Liver (tissue), 9 donors: ENCODE measurements around the gene BIRC7. TPM values are rescaled to one million over a fixed set of nuclear protein-coding genes. Genes with fewer than 3 reads are reported as not detected.

Experiments used
- DNase-seq: peaks from one replicate; pipeline ENCODE4 v3.0.0-alpha.2; 2017; ENCODE audit warnings: low spot score
- H3K27ac ChIP-seq, 2 donors: one replicate each; pipeline ENCODE4 v1.7.0; 2013; ENCODE audit warnings: inconsistent platforms in 2 of 2, low read length in 2 of 2, control low read depth in 1 of 2, low read depth in 1 of 2, mild to moderate bottlenecking in 1 of 2
- H3K27me3 ChIP-seq, 4 donors: one replicate each; pipeline versions ENCODE4 v1.6.1 to v1.7.0; 2013; ENCODE audit warnings: low read length in 3 of 4, inconsistent platforms in 1 of 4, mild to moderate bottlenecking in 1 of 4, moderate library complexity in 1 of 4; ENCODE audit not compliant: control insufficient read depth in 4 of 4, insufficient read depth in 4 of 4
- H3K36me3 ChIP-seq, 4 donors: one replicate each; pipeline versions ENCODE4 v1.6.1 to v1.7.0; 2013; ENCODE audit warnings: low read length in 3 of 4, mild to moderate bottlenecking in 3 of 4, low read depth in 1 of 4, moderate library complexity in 1 of 4; ENCODE audit not compliant: control insufficient read depth in 4 of 4, insufficient read depth in 3 of 4
- H3K4me1 ChIP-seq, 4 donors: one replicate each; pipeline versions ENCODE4 v1.6.1 to v1.7.0; 2013; ENCODE audit warnings: low read length in 3 of 4, mild to moderate bottlenecking in 3 of 4, moderate library complexity in 1 of 4; ENCODE audit not compliant: control insufficient read depth in 4 of 4, insufficient read depth in 4 of 4
- H3K4me3 ChIP-seq, 3 donors: one replicate each; pipeline versions ENCODE4 v1.6.1 to v1.7.0; 2013; ENCODE audit warnings: low read length in 3 of 3, control low read depth in 1 of 3, low read depth in 1 of 3, mild to moderate bottlenecking in 1 of 3
- H3K9ac ChIP-seq, 2 donors: one replicate each; pipeline ENCODE4 v1.7.0; 2013; ENCODE audit warnings: low read length in 2 of 2, mild to moderate bottlenecking in 2 of 2, moderate library complexity in 2 of 2, control low read depth in 1 of 2, low read depth in 1 of 2
- H3K9me3 ChIP-seq, 4 donors: one replicate each; pipeline versions ENCODE4 v1.6.1 to v1.7.0; 2013; ENCODE audit warnings: low read length in 3 of 4; ENCODE audit not compliant: control insufficient read depth in 4 of 4
- EGR1 ChIP-seq, 2 donors: IDR thresholded peaks; 2 replicates each; pipeline ENCODE4 v1.6.1; 2016 to 2018; ENCODE audit warnings: antibody characterized with exemption in 2 of 2, low read depth in 2 of 2
- FOXA1 ChIP-seq: IDR thresholded peaks from 2 replicates; pipeline ENCODE4 v1.6.1; 2016; ENCODE audit warnings: antibody characterized with exemption
- FOXA2 ChIP-seq: IDR thresholded peaks from 2 replicates; pipeline ENCODE4 v1.6.1; 2016; ENCODE audit warnings: antibody characterized with exemption
- GABPA ChIP-seq, 2 donors: IDR thresholded peaks in 1 of 2; conservative IDR thresholded peaks in 1 of 2; 2 replicates each; pipeline ENCODE4 v1.6.1; 2016; ENCODE audit warnings: antibody characterized with exemption in 2 of 2, mild to moderate bottlenecking in 1 of 2, moderate library complexity in 1 of 2
- HNF4A ChIP-seq, 2 donors: conservative IDR thresholded peaks; 2 replicates each; pipeline ENCODE4 v1.6.1; 2016; ENCODE audit warnings: antibody characterized with exemption in 2 of 2, mild to moderate bottlenecking in 2 of 2
- HNF4G ChIP-seq: IDR thresholded peaks from 2 replicates; pipeline ENCODE4 v1.6.1; 2016; ENCODE audit warnings: antibody characterized with exemption
- JUND ChIP-seq, 2 donors: IDR thresholded peaks; 2 replicates each; pipeline ENCODE4 v1.6.1; 2016; ENCODE audit warnings: antibody characterized with exemption in 2 of 2
- NR2F2 ChIP-seq: IDR thresholded peaks from 2 replicates; pipeline ENCODE4 v1.6.1; 2016; ENCODE audit warnings: antibody characterized with exemption
- RAD21 ChIP-seq, 2 donors: IDR thresholded peaks; 2 replicates each; pipeline ENCODE4 v1.6.1; 2016; ENCODE audit warnings: antibody characterized with exemption in 2 of 2, mild to moderate bottlenecking in 2 of 2
- RXRA ChIP-seq, 2 donors: IDR thresholded peaks; 2 replicates each; pipeline ENCODE4 v1.6.1; 2017 to 2018; ENCODE audit warnings: antibody characterized with exemption in 2 of 2, mild to moderate bottlenecking in 1 of 2
- SP1 ChIP-seq: IDR thresholded peaks from 2 replicates; pipeline ENCODE4 v1.6.1; 2018; ENCODE audit warnings: antibody characterized with exemption, mild to moderate bottlenecking
- TAF1 ChIP-seq: conservative IDR thresholded peaks from 2 replicates; pipeline ENCODE4 v1.6.1; 2016; ENCODE audit warnings: antibody characterized with exemption, mild to moderate bottlenecking
- YY1 ChIP-seq: IDR thresholded peaks from 2 replicates; pipeline ENCODE4 v1.6.1; 2016; ENCODE audit warnings: antibody characterized with exemption, mild to moderate bottlenecking
- WGBS: extraction: QIAGEN DNeasy Blood & Tissue Kit; methylation state at CpG from one replicate; pipeline ENCODE4 v1.1.7; 2013; 5-methylcytosine and 5-hydroxymethylcytosine counted together
- polyA plus RNA-seq, 2 donors: library from polyadenylated mRNA; stranded (reverse) in 1 of 2; unstranded in 1 of 2; fragments of 200-250 nt in 1 of 2; fragments of >200 nt in 1 of 2; fragmentation: Nextera tagmentation in 1 of 2; extraction: Ambion mirVana in 1 of 2; gene quantifications; one replicate each; pipeline versions ENCODE4 v1.2.1 to v1.2.3, GENCODE V29; 2013 to 2015
- total RNA-seq, 2 donors: library from RNA; depleted of rRNA; stranded (reverse); fragments of >200 nt; gene quantifications; one replicate each; pipeline ENCODE4 v1.2.3, GENCODE V29; 2014
- TF ChIP-seq, protein P1 (sequence below): IDR thresholded peaks from 2 replicates; pipeline ENCODE4 v1.6.1; 2016; ENCODE audit warnings: antibody characterized with exemption
- TF ChIP-seq, protein P2 (sequence below): IDR thresholded peaks from 2 replicates; pipeline ENCODE4 v1.6.1; 2016; ENCODE audit warnings: antibody characterized with exemption
- TF ChIP-seq, protein P3 (sequence below): IDR thresholded peaks from 2 replicates; pipeline ENCODE4 v1.6.1; 2016; ENCODE audit warnings: antibody characterized with exemption
- TF ChIP-seq, protein P4 (sequence below): fragments of 150-350 bp; IDR thresholded peaks from 2 replicates; pipeline ENCODE4 v1.5.1; 2017; ENCODE audit warnings: improper control_type of control experiment, low read depth, low read length; ENCODE audit not compliant: missing input control
- donor health status: healthy.
- donor health status: healthy.
- donor health status: healthy.
- donor health status: healthy.
- donor health status: healthy.

The BIRC7 gene
- total and polyA plus RNA-seq, 4 donors: 0.23 TPM; not detected in 3

DNA sequence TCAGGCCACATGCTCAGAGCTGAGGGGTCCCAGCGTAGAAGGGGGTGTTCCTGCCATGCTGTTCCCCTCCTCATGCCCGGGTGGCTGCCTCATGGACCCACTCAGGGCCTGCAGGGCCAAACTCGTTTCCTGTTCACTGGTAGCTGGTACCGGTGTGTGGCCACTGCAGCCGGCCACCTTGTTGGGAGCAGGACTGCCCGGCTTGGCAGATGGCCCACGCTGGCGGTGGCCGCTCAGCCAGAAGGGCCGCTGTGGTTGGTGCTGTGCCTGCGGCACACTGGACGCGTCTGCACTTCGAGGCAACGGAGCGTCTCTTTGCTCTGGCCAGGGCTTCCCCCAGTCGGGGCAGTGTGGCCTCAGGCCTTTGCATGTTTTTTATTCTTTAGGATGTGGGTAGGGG, 47.2 kb downstream of the BIRC7 start:
- TF ChIP-seq RXRA (IDR thresholded peaks at IDR 0.05): no peak
- TF ChIP-seq TAF1: no peak
- TF ChIP-seq, protein P1, sequence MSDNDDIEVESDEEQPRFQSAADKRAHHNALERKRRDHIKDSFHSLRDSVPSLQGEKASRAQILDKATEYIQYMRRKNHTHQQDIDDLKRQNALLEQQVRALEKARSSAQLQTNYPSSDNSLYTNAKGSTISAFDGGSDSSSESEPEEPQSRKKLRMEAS: no peak
- TF ChIP-seq FOXA2: no peak
- TF ChIP-seq, protein P2, sequence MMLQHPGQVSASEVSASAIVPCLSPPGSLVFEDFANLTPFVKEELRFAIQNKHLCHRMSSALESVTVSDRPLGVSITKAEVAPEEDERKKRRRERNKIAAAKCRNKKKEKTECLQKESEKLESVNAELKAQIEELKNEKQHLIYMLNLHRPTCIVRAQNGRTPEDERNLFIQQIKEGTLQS: no peak
- no peak for TF ChIP-seq NR2F2
- no peak for DNase-seq
- no peak overlapping the region for H3K4me3 ChIP-seq
- no peaks in the 10 kb centered on the region for H3K4me1 ChIP-seq
- H3K27ac ChIP-seq: no peak overlapping the region
- 94% methylated on average over 17 of the region's 17 CpGs for WGBS
- peaks cover 2 to 64% (median 15%) of the 10 kb centered on the region in 4 donors for H3K36me3 ChIP-seq
- no peak overlapping the region for H3K9ac ChIP-seq
- no peaks in the 10 kb centered on the region for H3K9me3 ChIP-seq
- no peaks in the 10 kb centered on the region for H3K27me3 ChIP-seq

DNA sequence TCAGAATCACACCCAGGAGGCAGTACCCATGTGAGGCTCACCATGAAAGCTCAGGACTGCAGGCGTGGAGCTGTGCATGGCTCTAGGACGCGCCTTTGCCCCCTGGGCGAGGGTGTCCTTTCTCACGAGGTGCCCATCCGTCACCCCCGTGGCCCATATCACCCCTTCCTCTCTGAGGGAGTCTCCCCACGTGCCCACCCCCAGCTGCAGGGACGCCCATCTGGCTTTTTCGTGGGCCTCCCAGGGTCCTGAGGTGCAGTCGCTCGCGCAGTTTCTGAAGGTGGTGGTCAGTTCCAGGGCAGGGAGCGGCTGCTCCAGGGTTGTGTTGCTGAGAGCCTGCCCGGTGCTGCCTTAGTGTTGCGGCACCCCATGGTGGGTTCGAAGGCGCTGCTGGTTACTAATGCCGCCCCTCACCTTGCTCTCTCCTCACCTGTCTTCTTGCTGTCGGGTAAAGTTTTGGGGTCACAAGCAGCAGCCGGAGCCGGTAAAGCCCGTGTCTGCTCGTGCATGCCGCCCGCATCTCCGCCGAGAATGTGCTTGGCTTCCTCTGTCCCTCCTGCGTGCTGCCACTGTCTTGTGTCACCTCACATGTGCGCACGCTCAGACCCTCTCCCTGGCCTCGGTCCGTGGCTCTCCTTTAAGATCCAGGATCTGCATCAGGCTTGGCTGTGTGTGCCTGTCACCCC, 47.8 kb downstream of the BIRC7 start:
- Histone ChIP-seq H3K4me1 (no peaks in the 10 kb centered on the region), H3K27me3 (no peaks in the 10 kb centered on the region), H3K36me3 (peaks cover 4 to 64% (median 16%) of the 10 kb centered on the region in 4 donors), H3K27ac (no peak overlapping the region), H3K9ac (no peak overlapping the region), H3K9me3 (no peaks in the 10 kb centered on the region), H3K4me3 (no peak overlapping the region)
- DNase-seq: no peak
- WGBS: 95% methylated on average over 33 of the region's 33 CpGs
- TF ChIP-seq EGR1 (IDR thresholded peaks at IDR 0.05; ENCODE audit: low read depth in 2 of 2) (no peak), SP1 (no peak), RAD21 (IDR thresholded peaks at IDR 0.05) (no peak), YY1 (no peak), TAF1 (no peak), FOXA2 (no peak), FOXA1 (no peak), NR2F2 (no peak)
- TF ChIP-seq, protein P3, sequence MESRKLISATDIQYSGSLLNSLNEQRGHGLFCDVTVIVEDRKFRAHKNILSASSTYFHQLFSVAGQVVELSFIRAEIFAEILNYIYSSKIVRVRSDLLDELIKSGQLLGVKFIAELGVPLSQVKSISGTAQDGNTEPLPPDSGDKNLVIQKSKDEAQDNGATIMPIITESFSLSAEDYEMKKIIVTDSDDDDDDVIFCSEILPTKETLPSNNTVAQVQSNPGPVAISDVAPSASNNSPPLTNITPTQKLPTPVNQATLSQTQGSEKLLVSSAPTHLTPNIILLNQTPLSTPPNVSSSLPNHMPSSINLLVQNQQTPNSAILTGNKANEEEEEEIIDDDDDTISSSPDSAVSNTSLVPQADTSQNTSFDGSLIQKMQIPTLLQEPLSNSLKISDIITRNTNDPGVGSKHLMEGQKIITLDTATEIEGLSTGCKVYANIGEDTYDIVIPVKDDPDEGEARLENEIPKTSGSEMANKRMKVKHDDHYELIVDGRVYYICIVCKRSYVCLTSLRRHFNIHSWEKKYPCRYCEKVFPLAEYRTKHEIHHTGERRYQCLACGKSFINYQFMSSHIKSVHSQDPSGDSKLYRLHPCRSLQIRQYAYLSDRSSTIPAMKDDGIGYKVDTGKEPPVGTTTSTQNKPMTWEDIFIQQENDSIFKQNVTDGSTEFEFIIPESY: no peak
- TF ChIP-seq, protein P2: no peak

DNA sequence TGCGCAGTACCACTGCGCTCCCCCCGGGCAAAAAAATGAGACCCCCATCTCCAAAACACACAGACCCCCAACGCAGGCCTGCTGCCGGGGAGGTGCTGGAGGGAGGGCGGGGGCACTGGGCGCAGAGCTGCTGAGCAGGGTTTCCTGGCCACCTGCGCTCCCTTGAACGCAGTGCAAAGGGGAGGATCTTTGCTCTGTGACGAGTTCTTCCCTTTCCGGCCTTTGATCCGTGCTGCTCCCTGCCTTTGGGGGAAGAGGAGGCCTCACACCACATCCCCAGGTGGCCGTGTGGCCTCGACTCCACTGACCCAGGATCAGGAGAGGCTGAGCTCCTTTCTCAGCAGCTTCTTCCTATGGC, 48.4 kb downstream of the BIRC7 start:
- no peak overlapping the region for H3K4me3 ChIP-seq
- H3K9me3 ChIP-seq: no peaks in the 10 kb centered on the region
- no peak overlapping the region for H3K27ac ChIP-seq
- DNase-seq: no peak
- H3K4me1 ChIP-seq: no peaks in the 10 kb centered on the region
- no peaks in the 10 kb centered on the region for H3K27me3 ChIP-seq
- no peak overlapping the region for H3K9ac ChIP-seq
- WGBS: 87% methylated on average over 14 of the region's 14 CpGs
- peaks cover 5 to 64% (median 14%) of the 10 kb centered on the region in 4 donors for H3K36me3 ChIP-seq
- TF ChIP-seq FOXA2: no peak
- TF ChIP-seq, protein P3: no peak
- TF ChIP-seq TAF1: no peak
- TF ChIP-seq, protein P4, sequence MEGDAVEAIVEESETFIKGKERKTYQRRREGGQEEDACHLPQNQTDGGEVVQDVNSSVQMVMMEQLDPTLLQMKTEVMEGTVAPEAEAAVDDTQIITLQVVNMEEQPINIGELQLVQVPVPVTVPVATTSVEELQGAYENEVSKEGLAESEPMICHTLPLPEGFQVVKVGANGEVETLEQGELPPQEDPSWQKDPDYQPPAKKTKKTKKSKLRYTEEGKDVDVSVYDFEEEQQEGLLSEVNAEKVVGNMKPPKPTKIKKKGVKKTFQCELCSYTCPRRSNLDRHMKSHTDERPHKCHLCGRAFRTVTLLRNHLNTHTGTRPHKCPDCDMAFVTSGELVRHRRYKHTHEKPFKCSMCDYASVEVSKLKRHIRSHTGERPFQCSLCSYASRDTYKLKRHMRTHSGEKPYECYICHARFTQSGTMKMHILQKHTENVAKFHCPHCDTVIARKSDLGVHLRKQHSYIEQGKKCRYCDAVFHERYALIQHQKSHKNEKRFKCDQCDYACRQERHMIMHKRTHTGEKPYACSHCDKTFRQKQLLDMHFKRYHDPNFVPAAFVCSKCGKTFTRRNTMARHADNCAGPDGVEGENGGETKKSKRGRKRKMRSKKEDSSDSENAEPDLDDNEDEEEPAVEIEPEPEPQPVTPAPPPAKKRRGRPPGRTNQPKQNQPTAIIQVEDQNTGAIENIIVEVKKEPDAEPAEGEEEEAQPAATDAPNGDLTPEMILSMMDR: no peak
- no peak for TF ChIP-seq RAD21 (IDR thresholded peaks at IDR 0.05)
- TF ChIP-seq YY1: no peak
- no peak for TF ChIP-seq HNF4A (conservative IDR thresholded peaks at IDR 0.05)
- TF ChIP-seq, protein P2: no peak
- TF ChIP-seq, protein P1: no peak
- no peak for TF ChIP-seq RXRA (IDR thresholded peaks at IDR 0.05)
- TF ChIP-seq EGR1 (IDR thresholded peaks at IDR 0.05; ENCODE audit: low read depth in 2 of 2): no peak
- TF ChIP-seq NR2F2: no peak
- no peak for TF ChIP-seq FOXA1
- TF ChIP-seq HNF4G: no peak
- TF ChIP-seq SP1: no peak
- no peak for TF ChIP-seq JUND (IDR thresholded peaks at IDR 0.05)
- no peak for TF ChIP-seq GABPA (IDR thresholded peaks at IDR 0.05 in 1 of 2, conservative IDR thresholded peaks at IDR 0.05 in 1 of 2)
